Measurements from ENCODE around the gene CMIP.

- TF ChIP-seq CTCF (IDR thresholded peaks at IDR 0.05; ENCODE audit: borderline replicate concordance, extremely low read depth, low read length, poor library complexity, severe bottlenecking) = no peak
- no peak for TF ChIP-seq EZH2 (IDR thresholded peaks at IDR 0.05; ENCODE audit: borderline replicate concordance, low read depth, low read length, severe bottlenecking)
Observed at GRCh38 chr16:81684901-81685300, 240.3 kb downstream of the CMIP start.
